ENCODE results near the gene NCBP1.

Gene NCBP1

GRCh38 chr9:97711223-97711626 is 77.6 kb downstream of the NCBP1 start:
- DNase-seq (ENCODE audit: low read depth), result no peak

DNA sequence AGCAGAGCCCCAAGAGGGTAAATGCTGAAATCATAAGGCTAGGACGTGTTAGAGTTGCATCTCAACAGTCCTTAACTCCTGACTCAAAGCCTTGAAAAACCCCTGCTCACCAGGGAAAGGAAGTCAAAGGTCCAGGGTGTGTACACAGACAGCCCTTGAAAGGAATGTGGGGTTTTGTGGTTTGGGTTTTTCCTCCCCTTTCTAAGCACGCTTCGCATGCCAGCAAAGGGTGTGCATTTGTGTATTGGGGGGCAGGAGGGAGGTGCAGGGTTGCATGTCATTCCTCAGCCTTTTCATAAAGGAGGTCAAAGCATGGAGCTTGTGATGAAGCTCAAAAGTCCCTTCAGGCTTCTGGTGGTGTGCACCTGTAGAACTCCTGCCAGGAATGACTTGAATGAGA is 80.8 kb downstream of the NCBP1 start:
- no peak for DNase-seq (ENCODE audit: low read depth)

DNA sequence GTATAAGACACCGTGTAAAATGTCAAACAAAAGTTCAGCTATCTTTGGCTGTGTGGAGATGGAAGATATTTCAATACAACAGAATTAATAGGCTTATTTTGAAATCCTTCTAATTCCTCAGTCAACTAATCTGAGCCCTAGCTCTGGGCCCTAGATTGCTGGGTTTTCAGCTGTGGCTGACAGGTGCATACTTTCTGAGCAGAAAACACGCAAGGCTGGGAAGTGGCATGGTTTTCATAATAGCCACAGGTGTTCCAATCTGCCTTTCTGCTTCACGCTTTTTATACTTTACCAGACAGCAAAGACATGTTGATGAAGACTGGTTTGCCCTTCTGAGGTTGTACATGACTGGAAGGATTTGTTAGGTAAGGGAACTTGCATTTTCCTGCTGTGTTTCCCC is 84.2 kb downstream of the NCBP1 start:
- DNase-seq (ENCODE audit: low read depth), result no peak

DNA sequence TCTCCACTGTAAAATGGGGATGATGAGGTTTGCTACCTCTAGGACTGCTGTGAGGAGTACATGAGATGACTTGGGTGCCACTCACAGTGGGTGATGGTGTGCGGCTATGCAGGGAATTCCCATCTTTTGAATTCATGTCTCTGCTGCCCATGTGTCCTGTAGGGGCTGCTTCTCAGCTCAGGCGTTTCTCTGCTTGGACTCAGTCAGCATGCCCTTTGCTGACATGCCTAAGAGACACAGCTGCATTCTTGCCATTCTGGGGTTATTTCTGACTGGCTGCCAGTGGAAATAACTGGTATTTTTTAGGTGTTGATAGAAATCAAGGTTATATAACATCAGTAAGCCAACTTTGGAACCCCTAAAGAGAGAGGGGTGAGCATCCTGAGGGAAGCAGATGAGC is 87.8 kb downstream of the NCBP1 start:
- no peak for DNase-seq (ENCODE audit: low read depth)

DNA sequence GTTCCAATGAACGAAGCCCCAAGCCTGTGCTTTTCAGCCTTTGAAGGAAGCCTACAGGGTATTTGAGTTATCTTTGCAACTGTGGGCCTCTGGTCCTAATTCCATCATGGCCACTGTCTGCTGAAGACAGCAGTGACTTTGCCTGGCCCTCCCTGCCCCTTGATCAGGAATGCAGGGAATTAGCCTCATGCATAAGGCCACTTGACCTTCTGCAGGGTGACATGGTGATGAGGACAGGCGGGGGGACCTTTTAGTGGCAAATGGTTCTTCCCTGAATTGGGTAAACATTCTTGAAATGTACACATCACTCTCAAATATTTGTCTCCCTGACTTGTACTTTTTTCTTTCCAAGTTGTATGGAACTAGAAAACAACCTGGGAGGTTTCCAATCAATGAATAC is 88.7 kb downstream of the NCBP1 start:
- no peak for DNase-seq (ENCODE audit: low read depth)
